ENCODE results near the gene CNPY1.

Gene CNPY1

DNA sequence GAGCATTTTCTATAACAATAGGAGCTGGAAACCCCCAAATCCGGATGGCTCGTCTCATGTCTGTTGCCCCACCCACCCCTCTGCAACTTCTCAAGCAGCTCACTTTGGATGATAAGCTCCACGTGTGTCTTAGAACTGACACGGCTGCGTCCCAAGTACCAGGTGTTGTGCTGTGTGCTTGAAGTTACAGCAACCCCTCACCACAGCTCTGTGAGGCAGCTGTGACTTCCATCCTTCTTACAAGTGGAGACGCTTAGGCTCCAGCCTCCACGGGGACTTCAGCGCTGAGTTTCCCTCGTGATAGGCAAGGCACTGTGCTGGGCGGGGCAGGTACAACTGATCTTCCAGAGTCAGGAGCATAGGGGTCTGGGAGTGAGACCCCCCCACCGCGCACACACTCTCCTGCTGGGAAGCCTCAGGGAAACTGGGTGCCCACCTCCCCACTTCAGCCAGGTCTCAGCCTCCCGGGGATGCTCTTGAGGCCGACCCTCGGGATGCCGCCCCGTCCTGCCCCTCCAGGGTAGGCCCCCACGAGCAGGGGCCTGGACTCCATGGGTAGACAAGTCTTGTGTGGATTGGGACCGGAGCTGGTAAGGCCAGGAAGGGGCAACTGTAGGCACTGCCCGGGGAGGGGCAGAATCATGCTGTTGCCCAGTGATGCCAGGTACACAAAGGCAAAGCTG is 57.1 kb downstream of the CNPY1 start:
- no peak for DNase-seq (ENCODE audit: low read depth, low spot score)

DNA sequence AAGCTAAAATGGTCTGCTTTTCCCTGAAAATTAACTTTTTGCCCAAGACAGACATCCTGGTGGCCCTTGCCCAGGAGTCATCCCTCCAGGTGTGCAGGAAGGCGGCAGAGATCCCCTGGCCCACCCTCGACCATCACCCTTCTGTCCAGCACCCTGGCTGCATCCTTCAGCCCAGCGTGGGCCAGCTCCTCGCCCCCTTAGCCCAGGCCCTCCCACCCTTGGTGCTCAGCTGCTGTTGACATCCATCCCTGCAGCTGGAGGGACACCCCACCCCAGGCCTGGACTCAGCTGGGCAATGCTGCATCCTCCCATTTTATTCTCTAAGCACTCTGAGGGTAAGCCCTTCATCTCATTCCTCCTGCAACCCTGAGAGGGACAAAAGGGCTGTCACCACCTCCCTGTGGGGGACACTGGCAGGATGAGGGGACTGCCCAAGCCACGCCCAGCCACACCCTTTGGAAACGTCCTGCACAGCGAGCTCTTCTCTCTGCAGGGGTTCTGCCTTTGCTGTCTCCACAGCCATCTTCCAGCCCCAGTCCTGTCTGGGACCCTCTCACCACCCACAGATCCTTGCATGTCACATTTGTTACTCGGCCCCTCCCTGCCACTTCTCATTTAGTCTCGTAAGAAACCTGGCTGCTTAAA is 57.8 kb downstream of the CNPY1 start:
- no peak for DNase-seq (ENCODE audit: low read depth, low spot score)

GRCh38 chr7:155487509-155488482 is 58.6 kb downstream of the CNPY1 start:
- no peak for DNase-seq (ENCODE audit: low read depth, low spot score)

DNA sequence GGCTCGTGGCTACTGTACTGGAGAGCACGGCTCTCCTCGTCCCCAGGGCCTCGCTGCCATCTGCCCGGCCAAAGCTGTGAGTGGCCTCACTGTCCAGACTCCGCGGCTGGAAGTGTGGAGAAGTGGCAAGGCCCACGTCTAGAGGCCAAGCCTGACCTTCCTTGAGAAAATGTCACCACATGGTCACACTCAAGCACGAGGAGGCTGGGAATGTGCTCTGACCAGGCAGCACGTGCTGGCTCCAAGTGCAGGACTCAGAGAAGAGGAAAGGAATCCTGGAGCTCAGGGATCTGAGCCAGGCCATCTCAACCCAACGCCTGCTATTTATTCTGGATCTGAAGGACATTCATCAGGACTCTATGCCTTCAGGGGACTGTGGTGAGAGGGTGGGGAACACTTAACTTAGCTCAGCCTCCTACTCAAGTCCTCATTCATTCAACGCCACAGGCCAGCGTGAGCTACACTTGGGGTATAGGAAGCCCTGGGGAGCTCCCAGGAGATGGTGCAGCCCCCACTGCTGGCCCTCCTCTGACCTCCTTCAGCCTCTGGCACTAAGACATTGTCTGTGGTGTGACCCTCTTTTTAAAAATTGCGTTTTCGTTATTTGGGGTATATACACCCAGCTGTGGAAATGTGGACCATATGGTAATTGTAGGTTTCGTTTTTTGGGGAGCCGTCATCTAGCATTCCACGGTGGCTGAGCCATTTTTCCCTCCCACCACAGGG is 59.4 kb downstream of the CNPY1 start:
- no peak for DNase-seq (ENCODE audit: low read depth, low spot score)

DNA sequence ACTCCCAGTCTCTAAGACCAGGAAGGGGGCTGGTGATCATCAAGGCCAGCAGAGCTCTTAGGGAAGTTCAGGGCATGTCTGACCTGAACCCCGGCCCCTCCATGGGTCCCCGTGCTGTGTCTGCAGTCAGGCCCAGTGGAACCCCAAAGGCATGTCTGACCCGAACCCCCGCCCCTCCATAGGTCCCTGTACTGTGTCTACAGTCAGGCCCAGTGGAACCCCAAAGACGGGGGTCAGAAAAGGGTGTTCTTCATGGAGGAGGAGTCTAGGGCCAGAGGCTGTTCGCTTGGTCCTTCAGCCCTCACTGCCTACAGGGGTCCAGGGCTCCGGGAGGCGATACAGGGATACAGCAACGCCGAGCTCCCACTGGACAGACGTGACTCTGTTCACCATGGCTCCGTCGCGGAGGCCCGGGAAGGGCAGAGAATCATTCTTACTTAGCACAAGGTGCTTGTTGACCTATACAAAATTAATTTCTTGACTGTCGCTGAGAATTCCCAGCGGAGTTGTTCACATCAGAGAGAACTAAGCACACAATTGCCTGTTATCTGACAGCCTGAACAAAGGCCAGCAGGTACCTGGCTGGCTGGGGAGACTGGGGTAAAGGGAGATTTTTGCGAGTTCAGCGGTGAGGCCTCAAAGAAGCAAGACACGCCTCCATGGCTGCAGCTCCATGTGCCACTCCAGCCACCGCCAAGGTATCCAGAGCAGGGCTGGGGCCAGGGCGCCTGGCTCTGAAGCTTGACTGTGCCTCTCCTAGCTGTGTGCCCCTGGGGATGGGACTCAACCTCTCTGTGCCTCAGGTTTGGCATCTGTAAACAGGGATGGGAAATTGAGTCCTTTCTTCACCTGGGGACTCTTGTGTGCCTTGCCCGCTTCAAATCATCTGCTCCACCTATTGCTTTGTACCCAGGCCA is 61.6 kb downstream of the CNPY1 start:
- no peak for DNase-seq (ENCODE audit: low read depth, low spot score)

DNA sequence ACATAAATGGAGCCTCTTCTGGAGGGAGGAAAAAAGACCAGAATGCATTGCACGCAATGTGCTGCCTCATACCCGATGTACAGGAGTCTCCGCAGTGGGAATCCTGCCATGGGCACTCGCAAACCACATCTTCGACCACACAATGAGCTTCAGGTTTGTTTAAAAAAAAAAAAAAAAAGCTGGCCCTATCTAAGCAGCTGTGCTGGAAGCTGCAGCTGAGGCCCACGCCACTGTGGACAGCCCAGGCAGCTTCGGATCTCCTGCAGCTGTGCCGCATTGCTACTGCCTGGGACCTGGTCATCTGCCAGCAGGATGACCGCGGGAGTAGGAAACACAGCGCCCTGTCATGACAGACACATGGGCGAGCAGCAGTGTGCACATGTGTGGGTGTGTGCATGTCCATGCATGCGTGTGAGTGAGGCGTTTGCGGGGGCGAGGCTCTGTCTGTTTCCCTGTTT is 62.5 kb downstream of the CNPY1 start:
- DNase-seq (ENCODE audit: low read depth, low spot score), result no peak

DNA sequence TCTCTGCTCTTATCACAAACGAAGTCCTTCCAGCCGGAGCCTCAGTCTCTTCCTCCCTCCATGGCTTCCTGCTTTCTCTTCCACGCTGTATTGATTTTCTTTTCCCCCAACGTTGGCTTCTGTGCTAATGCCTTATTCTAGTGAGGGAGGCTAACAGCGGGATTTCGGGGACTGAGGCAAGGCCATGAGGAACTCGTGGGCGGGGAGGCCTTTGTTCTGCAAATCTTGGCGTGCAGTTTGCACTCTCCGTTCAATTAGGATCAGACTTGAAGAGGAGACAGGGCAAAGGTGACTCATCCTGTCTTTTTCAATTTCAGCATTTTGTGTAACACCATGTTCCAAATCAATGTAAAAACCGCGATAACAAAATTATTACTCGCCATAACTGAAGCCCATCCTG is 63.1 kb downstream of the CNPY1 start:
- DNase-seq (ENCODE audit: low read depth, low spot score), result no peak

- DNase-seq (ENCODE audit: low read depth, low spot score), result no peak
These were observed 63.7 kb downstream of the CNPY1 start for GRCh38 chr7:155482511-155483183.

- no peak for DNase-seq (ENCODE audit: low read depth, low spot score)
These were observed 64.6 kb downstream of the CNPY1 start for GRCh38 chr7:155481764-155482163.

- no peak for DNase-seq (ENCODE audit: low read depth, low spot score)
These were observed 68.9 kb downstream of the CNPY1 start for GRCh38 chr7:155477476-155477875.

- DNase-seq (ENCODE audit: low read depth, low spot score), result no peak
These were observed 74.6 kb downstream of the CNPY1 start for GRCh38 chr7:155471718-155472117.

GRCh38 chr7:155470686-155471638 is 75.4 kb downstream of the CNPY1 start:
- no peak for DNase-seq (ENCODE audit: low read depth, low spot score)

DNA sequence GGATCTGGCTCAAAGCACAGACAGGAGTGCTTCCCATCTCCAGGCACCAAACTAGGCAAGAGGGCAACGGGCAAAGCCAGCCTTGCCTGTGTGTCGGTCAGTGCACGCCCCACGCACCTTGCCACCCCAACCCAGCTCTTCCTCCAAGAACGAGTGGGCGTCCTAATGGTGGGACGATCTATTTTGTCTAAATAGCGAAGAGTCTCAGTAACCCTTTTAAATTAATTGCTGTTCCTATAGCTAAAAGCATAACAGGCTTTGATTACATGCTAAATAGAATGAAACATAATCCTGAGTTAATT is 76.2 kb downstream of the CNPY1 start:
- DNase-seq (ENCODE audit: low read depth, low spot score), result no peak

DNA sequence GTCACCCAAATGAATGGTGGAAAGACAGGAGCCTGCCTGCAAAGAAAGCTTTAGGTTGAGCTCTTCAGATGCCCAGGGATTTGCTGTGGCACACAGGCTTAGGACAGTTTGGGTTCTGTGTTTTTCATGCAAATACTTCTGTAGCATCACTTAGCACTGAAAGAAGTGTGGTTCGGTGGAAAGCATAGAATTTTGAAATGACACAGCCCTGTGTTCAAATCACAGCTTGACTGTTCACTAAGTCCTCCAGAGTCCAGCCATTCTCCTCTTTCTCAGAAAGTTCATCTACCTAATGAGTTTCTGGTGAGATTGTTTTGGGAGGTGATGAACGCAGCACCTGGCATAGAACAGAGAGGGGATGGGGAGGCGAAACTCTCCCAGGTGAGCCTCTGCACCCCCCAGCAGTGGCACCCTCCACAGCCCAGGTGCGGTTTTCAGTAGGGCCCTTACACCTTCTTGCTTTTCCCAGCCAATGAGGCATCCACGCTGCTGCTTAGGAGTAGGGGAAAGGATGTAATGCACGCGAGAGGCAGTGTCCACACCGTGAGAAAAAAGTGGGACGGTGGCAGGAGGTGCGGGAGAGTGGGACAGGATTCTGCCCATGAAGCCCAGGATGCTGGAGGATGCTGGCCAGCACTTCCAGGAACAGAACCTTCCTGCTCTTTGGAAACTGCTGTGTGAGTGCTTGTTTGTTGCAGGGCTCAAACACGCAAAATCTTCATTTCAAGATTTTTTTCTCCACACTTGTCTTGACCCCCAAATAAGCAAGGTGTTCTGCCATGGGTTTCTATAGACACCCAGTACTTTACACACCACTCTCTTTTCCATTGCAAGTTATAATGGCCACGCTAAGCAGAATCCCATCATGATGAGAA is 76.8 kb downstream of the CNPY1 start:
- no peak for DNase-seq (ENCODE audit: low read depth, low spot score)

- DNase-seq (ENCODE audit: low read depth, low spot score), result no peak
These were observed 77.6 kb downstream of the CNPY1 start for GRCh38 chr7:155468785-155469148.

GRCh38 chr7:155467846-155468784 is 78.2 kb downstream of the CNPY1 start:
- DNase-seq (ENCODE audit: low read depth, low spot score), result no peak
